CD14-positive monocyte (primary cell): ENCODE data around the gene SMS. TPM values are rescaled to one million over a fixed set of nuclear protein-coding genes. Genes with fewer than 3 reads are reported as not detected.

ENCODE experiments used
- DNase-seq, 3 donors: peaks; one replicate each; pipeline ENCODE4 v3.0.0-alpha.2; 2011 to 2022
- H2AFZ ChIP-seq: 2 replicates; pipeline ENCODE4 v1.6.0; 2012; ENCODE audit warnings: mild to moderate bottlenecking, low read depth, low read length, inconsistent platforms; ENCODE audit not compliant: insufficient read depth, poor library complexity, severe bottlenecking
- H3K27ac ChIP-seq, 2 donors: 1 replicate in 1 of 2; 2 replicates in 1 of 2; pipeline ENCODE4 v1.5.1; 2012 to 2013; ENCODE audit warnings: low read length in 2 of 2, control low read depth in 1 of 2, inconsistent platforms in 1 of 2, low read depth in 1 of 2, mild to moderate bottlenecking in 1 of 2
- H3K27me3 ChIP-seq, 2 donors: one replicate each; pipeline versions ENCODE4 v1.6.0 to v1.6.1; 2011 to 2013; ENCODE audit warnings: low read length in 2 of 2; ENCODE audit not compliant: control insufficient read depth in 2 of 2, insufficient read depth in 2 of 2
- H3K36me3 ChIP-seq, 2 donors: replicated peaks in 1 of 2; 1 replicate in 1 of 2; 2 replicates in 1 of 2; pipeline versions ENCODE4 v1.5.1 to v1.6.1; 2012 to 2013; ENCODE audit warnings: low read length in 2 of 2, control low read depth in 1 of 2, inconsistent platforms in 1 of 2, mild to moderate bottlenecking in 1 of 2; ENCODE audit not compliant: insufficient read depth in 2 of 2, control insufficient read depth in 1 of 2
- H3K4me1 ChIP-seq, 2 donors: 1 replicate in 1 of 2; 2 replicates in 1 of 2; pipeline versions ENCODE4 v1.5.1 to v1.6.1; 2012 to 2013; ENCODE audit warnings: low read length in 2 of 2, control low read depth in 1 of 2, inconsistent platforms in 1 of 2, mild to moderate bottlenecking in 1 of 2, moderate library complexity in 1 of 2; ENCODE audit not compliant: insufficient read depth in 2 of 2, control insufficient read depth in 1 of 2
- H3K4me2 ChIP-seq: replicated peaks from 2 replicates; pipeline ENCODE3; 2012; ENCODE audit warnings: low read length, moderate library complexity, mild to moderate bottlenecking; ENCODE audit not compliant: poor library complexity, severe bottlenecking; ENCODE audit errors: extremely low read depth
- H3K4me3 ChIP-seq, 3 experiments: fragments of 200-600 bp in 1 of 3; sonication (generic) in 1 of 3; replicated peaks in 1 of 3; 1 replicate in 2 of 3; 2 replicates in 1 of 3; pipeline ENCODE4 v1.5.1; 2011 to 2013; ENCODE audit warnings: low read length in 3 of 3, mild to moderate bottlenecking in 3 of 3, control low read depth in 2 of 3, low read depth in 2 of 3, inconsistent platforms in 1 of 3, moderate library complexity in 1 of 3
- H3K79me2 ChIP-seq: 2 replicates; pipeline ENCODE4 v1.6.0; 2012; ENCODE audit warnings: mild to moderate bottlenecking, control low read depth, inconsistent platforms, low read length, moderate library complexity; ENCODE audit not compliant: insufficient read depth
- H3K9ac ChIP-seq: 2 replicates; pipeline ENCODE4 v1.6.0; 2017; ENCODE audit warnings: low read length, mild to moderate bottlenecking; ENCODE audit not compliant: insufficient read depth, poor library complexity, severe bottlenecking
- H3K9me3 ChIP-seq, 2 donors: replicated peaks in 1 of 2; 1 replicate in 1 of 2; 2 replicates in 1 of 2; pipeline versions ENCODE4 v1.5.1 to v1.6.1; 2012 to 2013; ENCODE audit warnings: low read length in 2 of 2, control low read depth in 1 of 2; ENCODE audit not compliant: control insufficient read depth in 1 of 2, insufficient read depth in 1 of 2
- H4K20me1 ChIP-seq: 2 replicates; pipeline ENCODE4 v1.6.0; 2012; ENCODE audit warnings: mild to moderate bottlenecking, low read length, control low read depth, moderate library complexity; ENCODE audit not compliant: insufficient read depth
- H3K27ac Mint-ChIP-seq, 7 donors: one replicate each; pipeline ENCODE4 v1.8.0; 2020; ENCODE audit warnings: mild to moderate bottlenecking in 7 of 7, mixed read lengths in 7 of 7, moderate library complexity in 6 of 7, inconsistent platforms in 2 of 7
- H3K27me3 Mint-ChIP-seq, 3 donors: one replicate each; pipeline ENCODE4 v1.8.0; 2021 to 2022; ENCODE audit warnings: low read depth in 3 of 3, mild to moderate bottlenecking in 3 of 3, mixed read lengths in 3 of 3, moderate library complexity in 3 of 3, inconsistent platforms in 1 of 3
- H3K36me3 Mint-ChIP-seq, 2 donors: one replicate each; pipeline ENCODE4 v1.8.0; 2020; ENCODE audit warnings: mixed read lengths in 2 of 2, inconsistent platforms in 1 of 2, mild to moderate bottlenecking in 1 of 2
- H3K4me1 Mint-ChIP-seq: one replicate; pipeline ENCODE4 v1.8.0; 2020; ENCODE audit warnings: mild to moderate bottlenecking, mixed read lengths
- H3K4me3 Mint-ChIP-seq, 2 donors: one replicate each; pipeline ENCODE4 v1.8.0; 2020; ENCODE audit warnings: mild to moderate bottlenecking in 2 of 2, mixed read lengths in 2 of 2, moderate library complexity in 1 of 2
- H3K9me3 Mint-ChIP-seq, 7 donors: one replicate each; pipeline ENCODE4 v1.8.0; 2020 to 2022; ENCODE audit warnings: mixed read lengths in 7 of 7, mild to moderate bottlenecking in 6 of 7, moderate library complexity in 6 of 7, inconsistent platforms in 2 of 7
- WGBS: methylation state at CpG from one replicate; pipeline ENCODE4 v1.1.5; 2013; ENCODE audit warnings: missing lambda C conversion rate; ENCODE audit not compliant: insufficient coverage; 5-methylcytosine and 5-hydroxymethylcytosine counted together
- intact Hi-C, 2 donors: fragments of 100-400 bp; cut with micrococcal nuclease; formaldehyde crosslinking; loops; one replicate each; pipeline versions ENCODE4 v1.15.0 to v1.15.1; 2023
- polyA plus RNA-seq, 3 donors: library from polyadenylated mRNA; depleted of rRNA in 1 of 3; unstranded in 2 of 3; stranded (reverse) in 1 of 3; fragments of 300-500 nt in 2 of 3; fragments of >200 nt in 1 of 3; fragmentation: Illumina TruSeq in 2 of 3; gene quantifications; 1 replicate in 2 of 3; 2 replicates in 1 of 3; pipeline ENCODE4 v1.2.3, GENCODE V29; 2012 to 2021
- TF ChIP-seq, protein P1 (sequence below): fragments of 200-600 bp; IDR thresholded peaks from one replicate; pipeline ENCODE4 v1.8.0; 2022; ENCODE audit warnings: antibody characterized with exemption, mild to moderate bottlenecking

The SMS gene
- polyA plus RNA-seq, 3 donors, result 24.9 to 75.4 (median 70.8) TPM

DNA sequence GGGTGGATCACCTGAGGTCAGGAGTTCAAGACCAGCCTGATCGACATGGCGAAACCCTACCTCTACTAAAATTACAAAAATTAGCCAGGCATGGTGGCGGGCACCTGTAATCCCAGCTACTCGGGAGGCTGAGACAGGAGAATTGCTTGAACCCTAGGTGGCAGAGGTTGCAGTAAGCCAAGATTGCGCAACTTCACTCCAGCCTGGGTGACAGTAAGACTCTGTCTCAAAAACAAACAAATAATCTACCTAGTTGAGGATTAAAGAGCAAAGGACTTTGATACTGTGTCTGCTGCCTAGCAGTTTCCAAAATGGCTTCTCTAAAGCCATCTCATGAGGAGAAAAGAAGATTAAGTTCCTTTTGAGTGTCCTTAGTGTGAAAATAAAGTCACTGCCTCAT is 37.8 kb downstream of the SMS start:
- peaks cover 0 to 3% (median 0%) of the 10 kb centered on the region in 7 donors for H3K9me3 Mint-ChIP-seq
- WGBS, result no CpG with 5 or more reads among the region's 5 CpGs
- no peaks in the 10 kb centered on the region for H3K27me3 ChIP-seq
- no peak overlapping the region for H3K4me2 ChIP-seq
- TF ChIP-seq, protein P1, sequence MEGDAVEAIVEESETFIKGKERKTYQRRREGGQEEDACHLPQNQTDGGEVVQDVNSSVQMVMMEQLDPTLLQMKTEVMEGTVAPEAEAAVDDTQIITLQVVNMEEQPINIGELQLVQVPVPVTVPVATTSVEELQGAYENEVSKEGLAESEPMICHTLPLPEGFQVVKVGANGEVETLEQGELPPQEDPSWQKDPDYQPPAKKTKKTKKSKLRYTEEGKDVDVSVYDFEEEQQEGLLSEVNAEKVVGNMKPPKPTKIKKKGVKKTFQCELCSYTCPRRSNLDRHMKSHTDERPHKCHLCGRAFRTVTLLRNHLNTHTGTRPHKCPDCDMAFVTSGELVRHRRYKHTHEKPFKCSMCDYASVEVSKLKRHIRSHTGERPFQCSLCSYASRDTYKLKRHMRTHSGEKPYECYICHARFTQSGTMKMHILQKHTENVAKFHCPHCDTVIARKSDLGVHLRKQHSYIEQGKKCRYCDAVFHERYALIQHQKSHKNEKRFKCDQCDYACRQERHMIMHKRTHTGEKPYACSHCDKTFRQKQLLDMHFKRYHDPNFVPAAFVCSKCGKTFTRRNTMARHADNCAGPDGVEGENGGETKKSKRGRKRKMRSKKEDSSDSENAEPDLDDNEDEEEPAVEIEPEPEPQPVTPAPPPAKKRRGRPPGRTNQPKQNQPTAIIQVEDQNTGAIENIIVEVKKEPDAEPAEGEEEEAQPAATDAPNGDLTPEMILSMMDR, result no peak
- intact Hi-C loops, result no loop called here
- H3K79me2 ChIP-seq, result no peaks in the 10 kb centered on the region
- H3K27ac ChIP-seq, result no peak overlapping the region
- peaks cover 0 to 2% (median 0%) of the 10 kb centered on the region in 3 donors for H3K27me3 Mint-ChIP-seq
- H3K9me3 ChIP-seq, result no peaks in the 10 kb centered on the region
- H3K4me1 Mint-ChIP-seq, result peaks cover 10% of the 10 kb centered on the region
- peaks cover 29 to 30% of the 10 kb centered on the region in 2 donors for H3K36me3 Mint-ChIP-seq
- H3K27ac Mint-ChIP-seq, result peak overlapping the region in 1 of 7 donors; percentile 54
- no peak overlapping the region for H3K4me3 ChIP-seq
- H4K20me1 ChIP-seq, result no peaks in the 10 kb centered on the region
- no peak for DNase-seq
- no peak overlapping the region for H3K4me3 Mint-ChIP-seq
- H3K36me3 ChIP-seq, result peaks cover 13 to 39% of the 10 kb centered on the region in 2 donors
- no peak overlapping the region for H2AFZ ChIP-seq
- H3K4me1 ChIP-seq, result peaks cover 0 to 4% of the 10 kb centered on the region in 2 donors
- H3K9ac ChIP-seq, result no peak overlapping the region

DNA sequence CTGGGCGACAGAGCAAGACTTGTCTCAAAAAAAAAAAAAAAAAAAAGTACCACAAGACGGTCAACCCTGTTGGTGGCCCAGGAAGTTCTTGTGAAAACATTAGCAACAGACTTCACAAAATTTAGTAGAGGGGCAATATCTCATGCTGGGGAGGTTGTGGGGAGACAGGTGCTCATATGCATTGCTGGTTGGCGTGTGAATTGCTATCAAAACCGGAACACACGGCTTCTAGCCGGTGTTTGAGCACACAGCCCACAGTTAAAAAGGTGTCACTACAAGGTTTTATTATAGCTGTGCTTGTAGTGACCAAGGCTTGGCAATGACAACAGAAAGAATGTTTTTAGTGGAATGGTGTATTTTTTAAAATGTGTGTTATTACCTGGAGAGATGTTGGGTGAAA is 41.8 kb downstream of the SMS start:
- Histone ChIP-seq H3K36me3 (peaks cover 7 to 27% of the 10 kb centered on the region in 2 donors), H3K4me3 (no peak overlapping the region), H3K9me3 (no peaks in the 10 kb centered on the region), H3K27ac (no peak overlapping the region), H4K20me1 (no peaks in the 10 kb centered on the region), H3K9ac (no peak overlapping the region), H3K4me2 (no peak overlapping the region), H2AFZ (no peak overlapping the region), H3K4me1 (no peaks in the 10 kb centered on the region), H3K27me3 (no peaks in the 10 kb centered on the region), H3K79me2 (no peaks in the 10 kb centered on the region)
- intact Hi-C loops, result loop anchor here in 1 of 2 donors (5.0 kb wide), 1 partner anchor 210 kb away; no protein-coding TSS in a partner anchor
- Mint-ChIP-seq H3K27me3 (peaks cover 0 to 2% (median 0%) of the 10 kb centered on the region in 3 donors), H3K36me3 (peaks cover 21 to 28% of the 10 kb centered on the region in 2 donors), H3K9me3 (peaks cover 0 to 3% (median 0%) of the 10 kb centered on the region in 7 donors), H3K4me1 (no peaks in the 10 kb centered on the region), H3K4me3 (no peak overlapping the region), H3K27ac (peak overlapping the region in 2 of 7 donors; percentile 6 to 50)
- no peak for DNase-seq
- TF ChIP-seq, protein P1, result no peak
- 100% methylated on average over 1 of the region's 6 CpGs for WGBS
